GM12891 (cell line): ENCODE measurements around the gene TSPO.

Source experiments
- POLR2A ChIP-seq: IDR thresholded peaks from 2 replicates; pipeline ENCODE4 v1.6.1; 2011; ENCODE audit warnings: low read depth, low read length, control low read depth
- POLR2AphosphoS5 ChIP-seq: IDR thresholded peaks from 2 replicates; pipeline ENCODE4 v1.6.1; 2011; ENCODE audit warnings: low read depth, low read length, control low read depth
- SPI1 ChIP-seq: IDR thresholded peaks from 2 replicates; pipeline ENCODE4 v1.6.1; 2011; ENCODE audit warnings: low read depth, low read length, control low read depth

DNA sequence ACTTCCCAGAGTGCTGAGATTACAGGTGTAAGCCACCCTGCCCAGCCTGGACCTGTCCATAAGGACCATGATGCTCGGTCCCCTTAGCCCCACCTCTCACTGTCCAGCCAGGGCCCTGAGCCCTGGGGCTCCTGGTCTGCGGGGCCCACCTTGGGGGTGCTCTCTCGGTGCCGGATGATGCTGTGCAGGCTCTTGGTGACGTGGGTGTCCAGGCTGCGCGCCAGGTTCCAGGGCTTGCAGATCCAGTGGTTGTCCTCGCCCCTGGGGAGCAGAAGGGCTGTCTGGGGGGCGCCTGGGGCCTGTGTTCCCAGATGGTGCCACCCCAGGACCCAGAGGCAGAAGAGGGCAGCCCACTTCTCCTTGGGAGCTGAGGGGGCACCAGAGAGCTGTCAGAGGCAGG, 22.2 kb downstream of the TSPO start:
- TF ChIP-seq POLR2AphosphoS5 (no peak), POLR2A (no peak), SPI1 (no peak)
